OCI-LY7 (cell line): ENCODE data around the gene FRAS1. TPM values are rescaled to one million over a fixed set of nuclear protein-coding genes. Genes with fewer than 3 reads are reported as not detected.

Experiments used
- BruUV-seq: library from RNA; stranded (reverse); fragments of 400-500 nt; replicated peaks from 2 replicates; lab custom pipeline; 2021; lab: Mats Ljungman, UMichigan
- CTCF ChIA-PET: fragments of 300-600 bp; sonication (Branson Sonifier 250); formaldehyde crosslinking; loops from one replicate; lab custom pipeline; 2022; ENCODE audit warnings: antibody characterized with exemption; ENCODE audit not compliant: unreplicated experiment; lab: Charles Lee
- POLR2A ChIA-PET: fragments of 300-600 bp; sonication (Branson Sonifier 250); formaldehyde crosslinking; loops from one replicate; lab custom pipeline; 2022; ENCODE audit warnings: antibody characterized with exemption; lab: Charles Lee
- DNase-seq: peaks from one replicate; pipeline ENCODE4 v3.0.0-alpha.2; 2015; ENCODE audit warnings: low spot score
- H2AFZ ChIP-seq: fragments of 200-600 bp; sonication (generic), shearing (Covaris generic); 2 replicates; pipeline ENCODE4 v1.6.1; 2014; ENCODE audit warnings: mild to moderate bottlenecking, antibody characterized with exemption, low read length, moderate library complexity
- H3K27ac ChIP-seq: fragments of 200-600 bp; sonication (generic); 2 replicates; pipeline ENCODE4 v1.5.1; 2014; ENCODE audit warnings: mixed run types, low read depth, mild to moderate bottlenecking, moderate library complexity, low read length, inconsistent platforms; ENCODE audit not compliant: poor library complexity, severe bottlenecking
- H3K36me3 ChIP-seq: fragments of 200-600 bp; sonication (generic); 2 replicates; pipeline ENCODE4 v1.6.1; 2014; ENCODE audit warnings: mild to moderate bottlenecking, antibody characterized with exemption, low read length, moderate library complexity, mixed read lengths; ENCODE audit not compliant: insufficient read depth
- H3K4me1 ChIP-seq: fragments of 200-600 bp; sonication (generic); 2 replicates; pipeline ENCODE4 v1.5.1; 2014; ENCODE audit warnings: mild to moderate bottlenecking, low read length; ENCODE audit not compliant: insufficient read depth, poor library complexity, severe bottlenecking
- H3K4me2 ChIP-seq: fragments of 200-600 bp; sonication (generic); 2 replicates; pipeline ENCODE4 v1.6.1; 2014; ENCODE audit warnings: mild to moderate bottlenecking, low read length
- H3K4me3 ChIP-seq: fragments of 200-600 bp; sonication (generic); 2 replicates; pipeline ENCODE4 v1.5.1; 2014; ENCODE audit warnings: mild to moderate bottlenecking, low read depth, low read length; ENCODE audit not compliant: poor library complexity, severe bottlenecking
- H3K79me2 ChIP-seq: fragments of 200-600 bp; sonication (generic); 2 replicates; pipeline ENCODE4 v1.6.1; 2016; ENCODE audit warnings: low read depth, mild to moderate bottlenecking, low read length, moderate library complexity, mixed read lengths; ENCODE audit not compliant: insufficient read depth
- H3K9me2 ChIP-seq: fragments of 200-600 bp; sonication (generic); 2 replicates; pipeline ENCODE4 v1.6.1; 2016; ENCODE audit warnings: mild to moderate bottlenecking, low read length, mixed read lengths; ENCODE audit not compliant: insufficient read depth
- H3K9me3 ChIP-seq: fragments of 200-600 bp; sonication (generic); 2 replicates; pipeline ENCODE4 v1.6.1; 2014; ENCODE audit warnings: mild to moderate bottlenecking, mixed run types, low read length, mixed read lengths
- H4K20me1 ChIP-seq: fragments of 200-600 bp; sonication (generic); 2 replicates; pipeline ENCODE4 v1.6.1; 2014; ENCODE audit warnings: mild to moderate bottlenecking, antibody characterized with exemption, low read length, moderate library complexity, mixed read lengths; ENCODE audit not compliant: insufficient read depth
- CTCF ChIP-seq: fragments of 200-600 bp; sonication (generic); conservative IDR thresholded peaks from 2 replicates; pipeline ENCODE4 v1.5.1; 2014; ENCODE audit warnings: mild to moderate bottlenecking, antibody characterized with exemption, low read length, moderate library complexity, mixed read lengths
- EZH2phosphoT487 ChIP-seq: fragments of 200-600 bp; sonication (generic); IDR thresholded peaks from 2 replicates; pipeline ENCODE4 v1.6.1; 2018; ENCODE audit warnings: low read depth, borderline replicate concordance, mild to moderate bottlenecking, mixed run types, antibody characterized with exemption, low read length, moderate library complexity, mixed read lengths
- intact Hi-C: fragments of 100-400 bp; cut with micrococcal nuclease; formaldehyde crosslinking; loops from one replicate; pipeline ENCODE4 v1.10.0; 2022; ENCODE audit not compliant: unreplicated experiment
- total RNA-seq, 2 experiments: library from RNA; depleted of rRNA in 1 of 2; stranded (reverse); fragments of >200 nt in 1 of 2; shearing (Covaris generic) in 1 of 2; gene quantifications; 2 replicates each; pipeline ENCODE4 v1.2.3, GENCODE V29; 2014 to 2022

Gene FRAS1
- total RNA-seq, 2 experiments from 2014 or later: 0.19 to 0.30 TPM

- ChIA-PET CTCF (no interaction called here), POLR2A (interaction anchor here (0.6 to 1.8 kb wide), 3 partner anchors 13 to 966 kb away, joined by 3 to 5 read pairs (median 3); no protein-coding TSS in a partner anchor)
- intact Hi-C loops: no loop called here
- no peaks in the 10 kb centered on the region for H3K79me2 ChIP-seq
- H3K36me3 ChIP-seq: no peaks in the 10 kb centered on the region
- no TSS peak for BruUV-seq
- no peaks in the 10 kb centered on the region for H3K4me1 ChIP-seq
- H3K4me2 ChIP-seq: no peak overlapping the region
- no peaks in the 10 kb centered on the region for H3K9me3 ChIP-seq
- H2AFZ ChIP-seq: no peak overlapping the region
- no peak for TF ChIP-seq CTCF
- TF ChIP-seq EZH2phosphoT487: no peak
- no peak overlapping the region for H3K27ac ChIP-seq
- no peaks in the 10 kb centered on the region for H4K20me1 ChIP-seq
- H3K4me3 ChIP-seq: no peak overlapping the region
- no peaks in the 10 kb centered on the region; the same call in 1 of the 2 replicates for H3K9me2 ChIP-seq
- DNase-seq: no peak
Measured at GRCh38 chr4:78379040-78379439, 321.9 kb downstream of the FRAS1 start.

GRCh38 chr4:78379991-78380729, 323.0 kb downstream of the FRAS1 start:
- H3K4me1 ChIP-seq: no peaks in the 10 kb centered on the region
- H3K9me2 ChIP-seq: no peaks in the 10 kb centered on the region
- no peak overlapping the region for H3K27ac ChIP-seq
- no peaks in the 10 kb centered on the region for H3K36me3 ChIP-seq
- no peaks in the 10 kb centered on the region for H3K79me2 ChIP-seq
- no peak overlapping the region for H2AFZ ChIP-seq
- CTCF ChIA-PET: no interaction called here
- no peaks in the 10 kb centered on the region for H4K20me1 ChIP-seq
- intact Hi-C loops: no loop called here
- no peak overlapping the region for H3K4me3 ChIP-seq
- POLR2A ChIA-PET: interaction anchor here (1.8 kb wide), 1 partner anchor 40 kb away, joined by 5 read pairs; no protein-coding TSS in a partner anchor
- H3K9me3 ChIP-seq: no peaks in the 10 kb centered on the region
- H3K4me2 ChIP-seq: no peak overlapping the region
- DNase-seq: no peak
- TF ChIP-seq CTCF: no peak
- TF ChIP-seq EZH2phosphoT487: no peak
- BruUV-seq: no TSS peak

- Histone ChIP-seq H3K79me2 (no peaks in the 10 kb centered on the region), H3K9me3 (no peaks in the 10 kb centered on the region), H3K4me2 (no peak overlapping the region), H2AFZ (no peak overlapping the region), H3K27ac (no peak overlapping the region), H3K9me2 (no peaks in the 10 kb centered on the region), H4K20me1 (no peaks in the 10 kb centered on the region), H3K4me1 (no peaks in the 10 kb centered on the region), H3K36me3 (no peaks in the 10 kb centered on the region), H3K4me3 (no peak overlapping the region)
- POLR2A ChIA-PET: no interaction called here
- intact Hi-C loops: no loop called here
- no TSS peak for BruUV-seq
- CTCF ChIA-PET: no interaction called here
- DNase-seq: no peak
- TF ChIP-seq CTCF (no peak), EZH2phosphoT487 (no peak)
Measured at GRCh38 chr4:78386679-78387078, 329.6 kb downstream of the FRAS1 start.
